AG04449 (cell line): Measurements from ENCODE around the gene TANK.
"Not testable (repeated sequence)": the region's sequence is repeated elsewhere in the genome, so short reads cannot be mapped to it uniquely, and the experiment has no call there.

Experiments used
- CTCF ChIA-PET: fragments of 350-600 bp; formaldehyde crosslinking; extraction: SDS; loops from one replicate; lab custom pipeline; 2021; ENCODE audit warnings: antibody characterized with exemption; lab: Yijun Ruan, JAX
- POLR2A ChIA-PET: fragments of 400-600, 350-600 bp; formaldehyde crosslinking; extraction: SDS; loops from one replicate; lab custom pipeline; 2020; ENCODE audit warnings: antibody characterized with exemption, inconsistent platforms; lab: Yijun Ruan, JAX
- DNase-seq: peaks from one replicate; pipeline ENCODE4 v3.0.0-alpha.2; 2010; ENCODE audit warnings: low read depth, low spot score
- H3K4me3 ChIP-seq: 2 replicates; pipeline ENCODE4 v1.5.1; 2011; ENCODE audit warnings: low read depth, mild to moderate bottlenecking, control low read depth, low read length
- CTCF ChIP-seq: IDR thresholded peaks from one replicate; pipeline ENCODE4 v1.5.1; 2011; ENCODE audit warnings: mild to moderate bottlenecking, moderate library complexity, low read length, control low read depth, inconsistent platforms; ENCODE audit not compliant: insufficient read depth; ENCODE audit errors: missing control alignments

TANK gene

GRCh38 chr2:161131074-161131680 lies 29.1 kb upstream of the TANK start:
- ChIA-PET POLR2A (no interaction called here), CTCF (no interaction called here)
- DNase-seq, result no peak
- no peak for TF ChIP-seq CTCF
- H3K4me3 ChIP-seq, result no peak overlapping the region

GRCh38 chr2:161131804-161132203 lies 28.4 kb upstream of the TANK start:
- no peak for DNase-seq
- no peak for TF ChIP-seq CTCF
- ChIA-PET POLR2A (no interaction called here), CTCF (no interaction called here)
- no peak overlapping the region for H3K4me3 ChIP-seq

- POLR2A ChIA-PET, DNase-seq, H3K4me3 ChIP-seq, CTCF ChIA-PET: not testable (repeated sequence)
These were observed 27.8 kb upstream of the TANK start for GRCh38 chr2:161132384-161132783.

GRCh38 chr2:161133366-161133765 lies 26.9 kb upstream of the TANK start:
- TF ChIP-seq CTCF, result no peak
- ChIA-PET CTCF (no interaction called here), POLR2A (no interaction called here)
- H3K4me3 ChIP-seq, result no peak overlapping the region
- no peak for DNase-seq

- DNase-seq, result no peak
- TF ChIP-seq CTCF, result no peak
- POLR2A ChIA-PET, result no interaction called here
- H3K4me3 ChIP-seq, result no peak overlapping the region
- CTCF ChIA-PET, result interaction anchor here (1.0 to 1.6 kb wide), 2 partner anchors 71 to 130 kb away, joined by 3 to 5 read pairs; no protein-coding TSS in a partner anchor
These were observed 25.4 kb upstream of the TANK start for GRCh38 chr2:161134547-161135518.

GRCh38 chr2:161135951-161136593 lies 24.2 kb upstream of the TANK start:
- TF ChIP-seq CTCF, result no peak
- H3K4me3 ChIP-seq, result no peak overlapping the region
- DNase-seq, result no peak
- ChIA-PET POLR2A (no interaction called here), CTCF (interaction anchor here (0.8 to 1.6 kb wide), 3 partner anchors 11 to 132 kb away, joined by 3 to 5 read pairs (median 3); no protein-coding TSS in a partner anchor)
